Measurements from ENCODE around the gene RTRAF. TPM values are rescaled to one million over a fixed set of nuclear protein-coding genes. Genes with fewer than 3 reads are reported as not detected.

Gene RTRAF
- polyA plus RNA-seq, 1 experiment: 205 TPM

DNA sequence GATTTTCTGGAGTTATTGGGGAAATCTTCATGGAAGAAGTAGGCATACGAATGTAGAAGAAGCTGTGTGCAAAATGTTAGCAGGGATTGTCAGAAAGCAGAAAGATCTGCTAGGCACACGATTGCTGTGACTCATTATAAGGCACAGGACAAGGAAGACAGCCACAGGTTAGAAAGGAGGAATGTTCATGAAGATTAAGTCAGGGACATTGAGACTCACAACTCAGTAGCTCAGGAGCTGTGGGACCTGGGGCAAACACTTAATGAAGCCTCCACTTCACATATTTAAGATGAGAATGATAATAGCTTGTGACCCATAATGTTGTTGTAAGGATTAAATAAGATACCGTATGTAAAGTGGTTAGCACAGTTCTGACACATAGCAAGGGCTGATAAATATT is 26.6 kb upstream of the RTRAF start:
- no peaks in the 10 kb centered on the region for H3K27me3 ChIP-seq (ENCODE audit: control insufficient read depth, insufficient read depth, low read length)
- DNase-seq (ENCODE audit: low read depth): no peak
- CTCF ChIA-PET: interaction anchor here (0.6 to 1.4 kb wide), 3 partner anchors 10 to 19 kb away, joined by 3 to 5 read pairs (median 5); no protein-coding TSS in a partner anchor
- H3K36me3 ChIP-seq (ENCODE audit: control insufficient read depth, insufficient read depth, low read length): no peaks in the 10 kb centered on the region
- POLR2A ChIA-PET: no interaction called here
- no peak overlapping the region for H3K4me3 ChIP-seq (ENCODE audit: low read depth, low read length)
- TF ChIP-seq, protein P1, sequence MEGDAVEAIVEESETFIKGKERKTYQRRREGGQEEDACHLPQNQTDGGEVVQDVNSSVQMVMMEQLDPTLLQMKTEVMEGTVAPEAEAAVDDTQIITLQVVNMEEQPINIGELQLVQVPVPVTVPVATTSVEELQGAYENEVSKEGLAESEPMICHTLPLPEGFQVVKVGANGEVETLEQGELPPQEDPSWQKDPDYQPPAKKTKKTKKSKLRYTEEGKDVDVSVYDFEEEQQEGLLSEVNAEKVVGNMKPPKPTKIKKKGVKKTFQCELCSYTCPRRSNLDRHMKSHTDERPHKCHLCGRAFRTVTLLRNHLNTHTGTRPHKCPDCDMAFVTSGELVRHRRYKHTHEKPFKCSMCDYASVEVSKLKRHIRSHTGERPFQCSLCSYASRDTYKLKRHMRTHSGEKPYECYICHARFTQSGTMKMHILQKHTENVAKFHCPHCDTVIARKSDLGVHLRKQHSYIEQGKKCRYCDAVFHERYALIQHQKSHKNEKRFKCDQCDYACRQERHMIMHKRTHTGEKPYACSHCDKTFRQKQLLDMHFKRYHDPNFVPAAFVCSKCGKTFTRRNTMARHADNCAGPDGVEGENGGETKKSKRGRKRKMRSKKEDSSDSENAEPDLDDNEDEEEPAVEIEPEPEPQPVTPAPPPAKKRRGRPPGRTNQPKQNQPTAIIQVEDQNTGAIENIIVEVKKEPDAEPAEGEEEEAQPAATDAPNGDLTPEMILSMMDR (IDR thresholded peaks at IDR 0.05; ENCODE audit: insufficient read depth, low read depth, low read length): no peak

DNA sequence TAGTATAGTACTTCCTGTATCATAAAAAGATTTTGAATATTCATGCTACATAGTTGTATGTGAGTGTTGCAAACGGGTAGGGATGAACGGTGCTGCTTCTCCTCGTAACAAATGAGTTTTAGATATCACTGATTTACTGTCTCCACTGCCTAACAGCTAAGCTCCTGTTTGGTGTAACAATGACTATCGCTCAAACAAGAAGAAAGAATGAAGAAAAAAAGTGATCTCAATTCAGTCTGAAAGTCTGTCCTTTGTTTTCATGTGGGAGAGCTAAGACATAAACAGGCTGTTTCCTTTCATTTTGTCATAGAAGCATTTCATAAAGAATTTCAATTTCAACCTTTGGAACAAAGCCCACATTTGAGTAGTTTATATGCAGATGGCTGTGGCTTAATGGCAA is 26.1 kb upstream of the RTRAF start:
- Histone ChIP-seq H3K27me3 (ENCODE audit: control insufficient read depth, insufficient read depth, low read length) (no peaks in the 10 kb centered on the region), H3K36me3 (ENCODE audit: control insufficient read depth, insufficient read depth, low read length) (no peaks in the 10 kb centered on the region), H3K4me3 (ENCODE audit: low read depth, low read length) (no peak overlapping the region)
- CTCF ChIA-PET: interaction anchor here (0.6 to 1.4 kb wide), 3 partner anchors 15 to 182 kb away, joined by 3 to 5 read pairs (median 5); no protein-coding TSS in a partner anchor
- POLR2A ChIA-PET: no interaction called here
- DNase-seq (ENCODE audit: low read depth): no peak
- TF ChIP-seq, protein P1 (IDR thresholded peaks at IDR 0.05; ENCODE audit: insufficient read depth, low read depth, low read length): no peak

DNA sequence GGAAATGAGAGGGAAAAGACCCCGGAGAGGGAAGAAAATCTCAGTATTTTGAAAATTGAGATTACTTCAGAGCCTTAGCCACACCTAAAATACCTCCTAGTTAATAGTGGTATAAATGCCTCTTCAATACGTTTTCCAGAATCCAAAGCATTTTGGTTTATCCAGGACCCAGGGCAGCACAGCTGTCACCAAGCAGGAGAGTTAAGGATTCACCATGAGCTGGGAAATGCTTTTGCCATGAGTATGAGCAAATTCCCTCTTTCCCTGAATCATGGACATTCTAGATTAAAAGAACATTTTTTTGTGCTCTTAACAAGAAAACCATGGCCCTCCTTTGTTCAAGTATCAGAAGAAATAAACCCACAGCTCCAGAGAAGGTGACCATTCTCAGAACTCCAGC is 21.8 kb upstream of the RTRAF start:
- ChIA-PET POLR2A (no interaction called here), CTCF (interaction anchor here (1.0 to 1.4 kb wide), 3 partner anchors 11 to 29 kb away, joined by 3 to 8 read pairs (median 3); no protein-coding TSS in a partner anchor)
- Histone ChIP-seq H3K27me3 (ENCODE audit: control insufficient read depth, insufficient read depth, low read length) (no peaks in the 10 kb centered on the region), H3K4me3 (ENCODE audit: low read depth, low read length) (no peak overlapping the region), H3K36me3 (ENCODE audit: control insufficient read depth, insufficient read depth, low read length) (no peaks in the 10 kb centered on the region)
- TF ChIP-seq, protein P1 (IDR thresholded peaks at IDR 0.05; ENCODE audit: insufficient read depth, low read depth, low read length): no peak
- DNase-seq (ENCODE audit: low read depth): no peak

DNA sequence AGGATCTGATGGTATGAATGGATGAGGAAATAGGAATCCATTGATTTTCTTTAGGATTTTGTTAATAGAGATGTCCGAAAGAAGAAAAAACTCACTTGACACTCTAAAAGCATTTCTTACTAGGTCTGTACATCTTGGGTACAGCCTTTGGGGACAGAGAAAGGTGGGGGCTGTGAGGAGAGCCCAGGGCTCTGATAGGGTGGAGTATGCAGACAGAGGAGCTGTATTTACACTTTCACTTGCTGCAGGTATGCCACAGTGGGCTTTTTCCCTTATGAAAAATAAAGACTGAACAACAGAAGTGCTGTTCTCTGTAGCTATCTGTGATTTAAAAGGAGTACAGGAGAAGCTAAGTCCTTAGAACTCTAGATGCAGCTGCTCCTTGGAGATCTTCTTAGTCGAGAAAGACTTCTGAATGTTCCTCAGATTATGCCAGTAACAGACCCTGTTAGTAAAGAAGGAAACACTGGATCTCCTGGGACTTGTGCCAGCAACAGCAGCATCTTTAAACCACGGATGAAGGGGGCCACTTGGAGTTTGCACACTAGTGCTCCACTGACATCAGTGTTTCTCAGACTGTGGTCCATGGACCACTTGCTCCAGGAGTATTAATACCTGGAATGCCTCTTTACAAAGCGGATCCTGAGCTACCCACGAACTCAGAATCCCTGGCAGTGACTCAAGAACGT is 19.4 kb upstream of the RTRAF start:
- CTCF ChIA-PET: interaction anchor here (0.8 to 2.6 kb wide), 5 partner anchors 9 to 686 kb away, joined by 3 to 18 read pairs (median 3); no protein-coding TSS in a partner anchor
- TF ChIP-seq, protein P1 (IDR thresholded peaks at IDR 0.05; ENCODE audit: insufficient read depth, low read depth, low read length): no peak
- POLR2A ChIA-PET: no interaction called here
- Histone ChIP-seq H3K36me3 (ENCODE audit: control insufficient read depth, insufficient read depth, low read length) (no peaks in the 10 kb centered on the region), H3K4me3 (ENCODE audit: low read depth, low read length) (no peak overlapping the region), H3K27me3 (ENCODE audit: control insufficient read depth, insufficient read depth, low read length) (no peaks in the 10 kb centered on the region)
- no peak for DNase-seq (ENCODE audit: low read depth)

DNA sequence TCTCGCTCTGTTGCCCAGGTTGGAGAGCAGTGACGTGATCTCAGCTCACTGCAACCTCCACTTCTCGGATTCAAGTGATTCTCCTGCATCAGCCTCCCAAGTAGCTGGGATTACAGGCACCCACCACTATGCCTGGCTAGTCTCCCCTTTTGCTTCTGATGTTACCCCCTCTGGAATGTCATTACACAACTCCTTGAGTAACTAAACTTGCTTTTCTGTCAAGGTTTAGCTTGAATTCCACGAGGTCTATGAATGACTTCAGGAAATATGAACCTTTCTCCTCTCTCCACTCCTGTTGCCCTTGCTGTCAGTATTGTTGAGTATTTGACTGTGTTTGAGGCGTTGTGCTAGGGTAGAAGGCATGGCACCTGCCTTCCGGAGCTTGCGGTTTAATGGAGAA is 16.8 kb upstream of the RTRAF start:
- no peaks in the 10 kb centered on the region for H3K36me3 ChIP-seq (ENCODE audit: control insufficient read depth, insufficient read depth, low read length)
- TF ChIP-seq, protein P1 (IDR thresholded peaks at IDR 0.05; ENCODE audit: insufficient read depth, low read depth, low read length): no peak
- CTCF ChIA-PET: interaction anchor here (0.6 to 1.3 kb wide), 2 partner anchors 10 to 1036 kb away, joined by 3 read pairs; no protein-coding TSS in a partner anchor
- H3K4me3 ChIP-seq (ENCODE audit: low read depth, low read length): no peak overlapping the region
- POLR2A ChIA-PET: no interaction called here
- H3K27me3 ChIP-seq (ENCODE audit: control insufficient read depth, insufficient read depth, low read length): no peaks in the 10 kb centered on the region
- DNase-seq (ENCODE audit: low read depth): no peak

All from BJ (cell line).